ENCODE measurements around the gene DEFB128. TPM values are rescaled to one million over a fixed set of nuclear protein-coding genes. Genes with fewer than 3 reads are reported as not detected.
"Not testable (repeated sequence)": the region's sequence is repeated elsewhere in the genome, so short reads cannot be mapped to it uniquely, and the experiment has no call there.

DEFB128 gene
- not detected for total RNA-seq

DNA sequence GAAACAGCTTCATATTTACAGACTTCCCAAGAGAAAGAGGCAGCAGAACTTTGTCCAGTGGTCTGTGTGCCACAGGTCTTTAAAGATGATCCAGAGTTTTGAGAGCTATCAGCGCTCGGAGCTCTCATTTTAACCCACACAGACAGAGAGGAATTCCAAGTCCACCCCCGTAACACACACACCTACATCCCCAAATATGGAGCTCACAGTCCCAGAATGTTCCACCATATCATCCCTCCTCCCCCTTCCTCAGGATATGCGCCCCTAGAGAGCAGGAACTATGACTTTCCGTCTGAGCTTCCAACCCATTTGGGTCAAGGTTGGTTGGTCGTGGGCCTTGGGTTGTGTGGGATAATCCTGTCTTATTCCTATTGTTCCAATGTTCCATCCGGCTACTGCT, at the start of gene DEFB128:
DEFB128 (minus strand) TSS at position 101 of the 400 bp plus-strand sequence; CDS start at position 13, 88 bp downstream.
- no peak for ATAC-seq

DNA sequence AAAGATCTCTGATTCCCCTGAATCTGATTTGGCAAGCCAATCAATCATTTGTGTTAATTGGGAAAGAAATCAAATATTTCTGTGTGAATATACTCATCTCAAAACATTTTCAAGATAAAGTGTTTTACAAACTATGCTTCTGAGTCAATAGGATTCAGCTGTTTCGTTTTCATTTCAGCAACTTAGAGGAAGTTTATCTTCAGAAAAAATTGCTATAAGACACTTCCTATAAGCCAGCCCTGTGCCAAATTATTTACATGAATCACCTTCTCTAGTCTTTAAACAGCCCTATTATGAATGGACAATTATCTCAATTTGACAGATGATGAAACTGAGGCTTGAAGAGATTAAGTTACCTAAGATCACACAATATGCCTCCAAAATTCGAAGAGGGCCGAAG, 48.4 kb upstream of the DEFB128 start:
- DNase-seq (ENCODE audit: low spot score) = no peak
- ATAC-seq = no peak

More for the DNA sequence above, at the start of gene DEFB128:
- DNase-seq (ENCODE audit: low spot score) = no peak

DNA sequence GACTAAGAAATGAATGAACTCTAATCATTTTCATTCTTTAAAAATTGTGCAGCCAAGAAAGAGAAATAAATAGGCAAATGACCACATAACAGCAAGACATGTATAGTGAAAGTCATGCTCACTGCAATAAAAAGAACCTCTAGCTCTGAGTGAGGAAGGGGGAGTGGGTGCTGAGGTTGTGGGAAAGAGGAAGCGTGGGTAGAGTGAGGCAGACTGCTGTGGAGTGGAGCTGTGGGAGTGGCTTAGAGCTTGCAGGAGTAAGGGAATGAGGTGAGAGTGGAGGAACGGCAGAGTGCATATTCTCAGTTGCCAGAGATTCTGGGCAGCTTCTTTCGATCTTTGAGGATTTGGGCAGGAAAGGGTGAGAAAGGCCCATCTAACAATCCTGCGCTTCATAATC, 48.0 kb upstream of the DEFB128 start:
- peak; percentile 50 for ATAC-seq
- no peak for DNase-seq (ENCODE audit: low spot score)

DNA sequence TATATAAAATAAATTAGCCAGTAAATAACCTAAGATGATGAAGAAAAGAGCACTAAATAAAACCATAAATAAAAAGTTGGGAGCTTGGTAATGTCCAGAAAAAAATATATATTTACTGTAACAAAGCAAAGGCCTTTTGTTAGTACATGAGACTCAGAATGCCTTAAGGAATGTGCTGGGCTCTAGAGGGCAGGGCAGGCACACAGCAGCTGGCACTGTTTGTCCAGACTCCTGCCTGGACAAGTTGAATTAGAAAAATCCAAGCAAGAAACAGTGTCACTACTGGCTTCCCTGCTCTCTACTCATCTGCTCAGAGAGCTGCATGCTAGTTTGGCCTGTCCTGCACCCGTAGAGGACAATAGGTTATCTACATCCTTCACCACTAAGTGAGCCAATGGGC, 46.4 kb upstream of the DEFB128 start:
- ATAC-seq = peak; percentile 86
- no peak for DNase-seq (ENCODE audit: low spot score)

DNA sequence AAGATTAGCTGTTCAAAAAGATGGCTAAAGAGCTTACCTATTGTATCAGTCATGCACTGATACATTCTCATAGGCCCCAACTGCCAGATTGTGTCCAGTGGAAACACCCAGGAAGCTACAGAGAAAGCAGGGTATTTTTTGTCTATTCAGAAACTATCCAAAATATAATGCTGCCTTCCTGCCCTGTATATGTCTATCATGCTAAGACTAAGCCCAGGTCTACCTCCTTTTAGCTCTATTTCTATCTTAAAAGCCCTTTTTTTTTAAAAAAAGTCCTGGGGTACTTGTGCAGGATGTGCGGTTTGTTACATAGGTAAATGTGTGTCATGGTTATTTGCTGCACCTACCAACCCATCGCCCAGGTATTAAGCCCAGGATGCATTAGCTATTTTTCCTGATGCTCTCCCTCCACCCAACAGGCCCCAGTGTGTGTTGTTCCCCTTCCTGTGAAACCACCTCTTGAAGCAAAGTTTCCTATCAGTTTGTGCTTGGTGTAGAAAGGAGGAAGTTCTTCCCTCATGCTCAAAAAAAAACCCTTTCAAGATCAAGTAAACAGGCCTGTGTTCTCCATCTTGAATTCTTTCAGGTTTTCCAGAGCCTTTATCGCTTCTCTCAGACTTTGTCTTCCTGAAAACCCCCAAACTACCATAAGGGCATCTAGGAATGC, 38.1 kb upstream of the DEFB128 start:
- no peak for ATAC-seq
- no peak for DNase-seq (ENCODE audit: low spot score)

GRCh38 chr20:226958-227357, 37.4 kb upstream of the DEFB128 start, which contains the start of gene DEFB129:
DEFB129 (plus strand) TSS chr20:227258; CDS start chr20:227289, 31 bp downstream.
- DNase-seq (ENCODE audit: low spot score) (no peak), ATAC-seq (no peak)

DNA sequence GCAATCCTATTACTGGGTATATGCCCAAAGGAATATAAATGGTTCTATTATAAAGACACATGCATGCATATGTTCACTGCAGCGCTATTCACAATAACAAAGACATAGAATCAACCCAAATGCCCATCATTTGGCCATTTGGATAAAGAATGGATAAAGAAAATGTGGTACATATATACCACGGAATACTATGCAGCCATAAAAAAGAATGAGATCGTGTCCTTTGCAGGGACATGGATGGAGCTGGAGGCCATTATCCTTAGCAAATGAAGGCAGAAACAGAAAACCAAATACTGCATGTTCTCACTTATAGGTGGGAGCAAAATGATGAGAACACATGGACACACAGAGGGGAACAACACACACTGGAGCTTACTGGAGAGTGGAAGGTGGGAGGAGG, 36.4 kb upstream of the DEFB128 start:
- not testable (repeated sequence) for ATAC-seq

DNA sequence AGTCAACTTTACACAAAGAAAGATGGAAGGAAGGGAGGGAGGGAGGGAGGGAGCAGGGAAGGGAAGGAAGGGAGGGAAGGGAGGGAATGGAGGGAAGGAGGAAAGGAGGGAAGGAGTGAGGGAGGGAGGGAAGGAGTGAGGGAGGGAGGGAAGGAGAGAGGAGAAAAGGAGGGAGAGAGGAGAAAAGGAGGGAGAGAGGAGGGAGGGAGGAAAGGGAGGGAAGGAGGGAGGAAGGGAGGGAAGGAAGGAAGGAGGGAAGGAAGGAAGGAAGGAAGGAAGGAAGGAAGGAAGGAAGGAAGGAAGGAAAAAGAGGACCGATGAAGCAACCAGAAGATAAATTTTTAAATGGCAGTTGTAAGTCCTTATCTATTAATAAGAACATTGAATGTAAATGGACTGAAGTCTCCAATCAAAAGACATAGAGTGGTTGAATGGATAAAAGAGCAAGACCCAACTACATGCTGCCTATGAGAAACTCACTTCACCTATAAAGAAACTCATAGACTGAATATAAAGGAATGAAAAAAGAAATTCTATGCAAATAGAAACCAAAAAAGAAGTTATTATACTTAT, 31.8 kb upstream of the DEFB128 start:
- no peak for ATAC-seq
- DNase-seq (ENCODE audit: low spot score) = no peak

More for the DNA sequence above, 36.4 kb upstream of the DEFB128 start:
- not testable (repeated sequence) for DNase-seq (ENCODE audit: low spot score)

DNA sequence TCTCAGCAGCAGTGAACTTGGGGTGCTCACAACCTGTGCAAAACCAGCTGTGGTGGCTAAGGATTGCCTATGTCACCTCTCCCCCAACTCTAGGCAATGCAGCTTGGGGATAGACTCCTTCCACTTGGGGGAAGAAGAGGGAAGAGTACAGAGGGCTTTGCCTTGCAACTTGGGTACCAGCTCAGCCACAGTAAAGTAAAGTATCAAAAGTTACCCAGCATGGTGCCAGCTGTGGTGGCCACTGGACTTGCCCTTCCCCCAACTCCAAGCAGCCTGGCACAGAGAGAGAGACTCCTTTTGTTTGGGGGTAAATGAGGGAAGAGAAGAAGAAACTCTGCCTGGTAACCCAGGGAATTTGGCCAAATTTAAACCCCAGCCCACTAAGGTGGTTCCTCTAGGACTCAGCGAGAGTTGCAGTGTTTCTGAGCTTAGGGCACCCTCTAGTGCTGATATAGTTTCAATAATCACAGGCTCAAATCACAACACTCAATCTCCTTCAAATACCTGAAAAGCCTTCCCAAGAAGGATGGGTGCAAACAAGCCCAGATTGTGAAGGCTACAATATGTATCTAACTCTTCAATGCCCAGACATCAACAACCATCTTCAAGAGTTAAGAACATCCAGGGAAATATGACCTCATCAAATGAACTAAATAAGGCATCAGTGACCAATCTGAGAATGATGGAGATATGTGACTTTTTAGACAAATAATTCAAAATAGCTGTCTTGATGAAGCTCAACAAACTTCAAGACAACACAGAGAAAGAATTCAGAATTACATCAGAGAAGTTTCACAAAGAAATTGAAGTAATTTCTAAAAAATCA, 30.0 kb upstream of the DEFB128 start:
- DNase-seq (ENCODE audit: low spot score) (no peak), ATAC-seq (peak; percentile 71)

- no peak for ATAC-seq
Measured at GRCh38 chr20:217266-217665, 27.8 kb upstream of the DEFB128 start.

GRCh38 chr20:215796-216195, 26.3 kb upstream of the DEFB128 start:
- no peak for DNase-seq (ENCODE audit: low spot score)
- no peak for ATAC-seq

More at GRCh38 chr20:217266-217665, 27.8 kb upstream of the DEFB128 start:
- DNase-seq (ENCODE audit: low spot score) = no peak

DNA sequence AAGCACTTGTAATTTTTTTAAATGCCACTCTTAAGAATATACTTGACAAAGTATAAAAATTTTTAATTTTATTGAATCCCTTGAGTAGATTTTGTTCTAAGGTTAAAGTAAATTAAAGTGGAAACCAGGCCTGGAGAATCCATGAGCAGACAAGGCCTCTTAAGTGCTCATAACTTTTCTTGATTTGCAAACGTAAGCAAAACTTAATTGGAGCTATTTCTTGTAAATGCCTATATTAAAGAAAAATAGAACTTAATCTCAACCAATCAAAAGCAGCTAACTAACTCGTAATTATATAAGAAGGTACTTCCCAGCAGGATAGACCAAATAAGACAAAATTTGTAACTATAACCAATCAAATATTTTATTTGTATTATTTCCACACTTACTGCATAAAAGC, 24.9 kb upstream of the DEFB128 start:
- no peak for ATAC-seq
- DNase-seq (ENCODE audit: low spot score) = no peak

GRCh38 chr20:210809-211502, 21.4 kb upstream of the DEFB128 start:
- DNase-seq (ENCODE audit: low spot score) (no peak), ATAC-seq (no peak)

DNA sequence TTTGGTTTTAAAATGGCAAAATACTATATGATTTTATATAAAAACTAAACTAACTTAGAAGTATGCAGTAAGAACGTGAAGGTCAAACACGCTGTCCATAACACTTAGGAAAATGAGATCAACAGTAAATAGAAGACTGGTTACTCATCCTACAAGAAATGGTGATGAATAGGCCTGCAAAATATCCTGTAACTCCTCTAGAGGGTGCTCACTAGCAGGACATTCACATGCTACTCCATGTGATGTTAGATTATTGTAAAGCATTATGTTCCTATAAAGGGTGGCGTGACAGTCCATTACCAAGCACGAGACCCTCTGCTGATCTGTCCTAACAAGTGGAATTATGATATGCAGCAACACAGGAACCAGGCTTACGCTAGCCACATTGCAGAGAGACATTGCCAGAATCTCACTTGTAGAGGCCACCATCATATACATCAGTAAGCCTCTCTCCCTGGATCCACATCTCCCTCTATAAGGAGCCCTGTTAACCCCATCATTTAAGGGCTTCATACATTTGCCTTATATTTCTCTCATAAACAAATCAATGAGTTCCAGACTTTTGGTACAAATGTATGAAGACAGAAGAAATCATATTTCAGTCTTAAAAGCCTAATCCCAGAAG, 19.5 kb upstream of the DEFB128 start:
- ATAC-seq (peak; percentile 90), DNase-seq (ENCODE audit: low spot score) (no peak)

DNA sequence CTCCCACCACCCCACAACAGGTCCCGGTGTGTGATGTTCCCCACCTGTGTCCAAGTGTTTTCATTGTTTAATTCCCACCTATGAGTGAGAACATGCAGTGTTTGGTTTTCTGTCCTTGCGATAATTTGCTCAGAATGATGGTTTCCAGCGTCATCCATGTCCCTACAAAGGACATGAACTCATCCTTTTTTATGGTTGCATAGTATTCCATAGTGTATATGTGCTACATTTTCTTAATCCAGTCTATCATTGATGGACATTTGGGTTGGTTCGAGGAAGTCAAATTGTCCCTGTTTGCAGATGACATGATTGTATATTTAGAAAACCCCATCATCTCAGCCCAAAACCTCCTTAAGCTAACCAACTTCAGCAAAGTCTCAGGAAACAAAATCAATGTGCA, 14.1 kb upstream of the DEFB128 start:
- not testable (repeated sequence) for ATAC-seq; DNase-seq (ENCODE audit: low spot score)

DNA sequence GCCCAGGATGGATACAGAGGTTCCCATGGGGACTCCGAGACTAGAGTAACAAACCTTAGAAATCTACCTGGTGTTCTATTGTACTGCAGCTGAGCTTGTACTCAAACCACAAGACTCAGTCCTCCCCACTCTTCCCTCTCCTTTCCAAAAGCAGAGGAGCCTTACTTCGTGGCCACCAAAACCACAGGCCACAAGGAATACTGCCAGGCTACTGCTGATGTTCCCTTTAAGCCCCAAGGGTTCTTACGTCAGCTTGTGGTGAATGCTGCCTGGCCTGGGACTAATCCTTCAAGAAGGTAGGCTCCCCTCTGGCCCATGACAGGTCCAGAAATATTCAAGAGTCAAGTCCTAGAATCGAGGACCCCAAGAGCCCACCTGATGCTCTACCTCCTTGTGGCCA, 10.5 kb upstream of the DEFB128 start:
- ATAC-seq = no peak

GRCh38 chr20:198225-198624, 8.7 kb upstream of the DEFB128 start:
- no peak for DNase-seq (ENCODE audit: low spot score)
- no peak for ATAC-seq

More for the DNA sequence above, 10.5 kb upstream of the DEFB128 start:
- DNase-seq (ENCODE audit: low spot score) = no peak

DNA sequence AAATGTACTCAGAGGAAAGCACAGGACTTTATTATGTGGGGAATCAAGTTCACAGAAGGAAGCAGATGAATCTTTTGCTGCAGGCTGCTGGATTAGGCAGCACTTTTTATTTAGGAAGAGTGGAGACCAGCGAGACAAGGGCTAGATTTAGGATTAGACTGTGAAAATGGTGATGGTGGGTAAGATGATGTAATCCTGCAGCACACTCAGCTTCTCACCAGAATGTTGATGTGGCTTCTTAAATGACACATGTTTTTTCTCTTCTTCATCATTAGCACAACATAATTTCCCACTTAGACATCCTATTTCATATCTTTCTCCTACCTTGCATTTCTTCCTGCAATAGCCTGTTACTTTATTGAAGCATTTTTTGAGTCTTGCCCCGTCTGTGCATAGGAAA, 1.8 kb downstream of the DEFB128 start:
- DNase-seq (ENCODE audit: low spot score) = no peak
- ATAC-seq = no peak

- DNase-seq (ENCODE audit: low spot score) (no peak), ATAC-seq (no peak)
Measured at GRCh38 chr20:184288-184687, 5.2 kb downstream of the DEFB128 start.

DNA sequence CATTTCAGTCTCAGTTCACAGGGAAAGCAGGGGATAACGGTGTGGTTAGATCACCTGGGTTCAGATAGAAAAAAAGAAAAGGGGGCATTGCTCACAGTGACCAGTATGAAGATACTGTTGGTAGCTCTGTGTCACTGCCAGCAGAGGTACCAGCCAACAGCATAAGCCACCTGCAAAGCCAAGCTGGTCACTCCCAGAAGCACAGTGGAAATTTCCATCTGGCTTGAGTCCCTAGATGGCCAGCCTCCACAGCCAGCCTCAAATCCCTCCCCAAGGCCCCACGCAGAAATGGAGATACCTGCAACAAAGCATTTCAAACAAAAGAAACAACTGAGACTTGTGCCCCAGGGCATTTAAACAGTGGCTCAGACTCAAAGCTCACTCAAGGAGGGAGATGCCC, 20.6 kb downstream of the DEFB128 start:
- no peak for DNase-seq (ENCODE audit: low spot score)
- ATAC-seq = no peak

DNA sequence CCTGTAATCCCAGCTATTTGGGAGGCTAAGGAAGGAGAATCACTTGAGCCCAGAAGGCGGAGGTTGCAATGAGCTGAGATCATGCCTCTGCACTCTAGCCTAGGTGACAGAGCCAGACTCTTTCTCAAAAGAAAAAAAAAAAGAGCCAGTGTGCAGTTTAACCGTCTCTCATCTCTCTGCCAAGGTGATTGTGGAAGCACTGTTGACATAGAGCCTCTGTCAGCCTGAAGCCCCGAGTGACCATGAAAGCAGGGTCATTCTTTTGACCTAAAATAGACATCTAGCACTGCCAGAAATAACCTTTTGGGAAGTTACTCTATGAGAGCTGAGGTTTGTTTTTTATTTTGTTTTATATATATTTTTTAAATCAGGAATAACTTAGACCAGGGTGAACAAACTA, 24.9 kb downstream of the DEFB128 start:
- DNase-seq (ENCODE audit: low spot score) (peak; percentile 47), ATAC-seq (peak; percentile 95)

Data from left lobe of liver (tissue), 2 donors.